Caco-2 (cell line): ENCODE measurements around the gene TCF3. TPM values are rescaled to one million over a fixed set of nuclear protein-coding genes. Genes with fewer than 3 reads are reported as not detected.

Source experiments
- BruUV-seq: library from RNA; stranded (reverse); fragments of 400-500 nt; replicated peaks from 2 replicates; lab custom pipeline; 2021; lab: Mats Ljungman, UMichigan
- CTCF ChIA-PET: fragments of 300-600 bp; sonication (Branson Sonifier 250); formaldehyde crosslinking; loops from one replicate; lab custom pipeline; 2022; ENCODE audit warnings: antibody characterized with exemption; lab: Charles Lee
- POLR2A ChIA-PET: fragments of 300-600 bp; sonication (Branson Sonifier 250); formaldehyde crosslinking; loops from one replicate; lab custom pipeline; 2022; ENCODE audit warnings: antibody characterized with exemption; lab: Charles Lee
- DNase-seq, 2 experiments: peaks; one replicate each; pipeline versions ENCODE4 v3.0.0 to v3.0.0-alpha.2; 2020 to 2022
- H3K27me3 ChIP-seq: replicated peaks from 2 replicates; pipeline ENCODE4 v1.6.0; 2011; ENCODE audit warnings: low read length; ENCODE audit not compliant: control insufficient read depth, insufficient read depth
- H3K36me3 ChIP-seq: 2 replicates; pipeline ENCODE4 v1.5.1; 2011; ENCODE audit warnings: low read length; ENCODE audit not compliant: control insufficient read depth, insufficient read depth
- H3K4me1 ChIP-seq: fragments of 250-450 bp; sonication (Bioruptor Pico); 2 replicates; pipeline ENCODE4 v1.5.1; 2020; ENCODE audit warnings: mild to moderate bottlenecking
- H3K4me3 ChIP-seq: 2 replicates; pipeline ENCODE4 v1.5.1; 2011; ENCODE audit warnings: low read depth, mild to moderate bottlenecking, control low read depth, low read length
- H3K9me3 ChIP-seq: fragments of 250-450 bp; sonication (Bioruptor Pico); 2 replicates; pipeline ENCODE4 v1.5.1; 2020; ENCODE audit warnings: mild to moderate bottlenecking, moderate library complexity
- H3K27ac Mint-ChIP-seq: one replicate; pipeline ENCODE4 v1.8.0; 2022; ENCODE audit warnings: mixed read lengths; ENCODE audit not compliant: unreplicated experiment
- H3K27me3 Mint-ChIP-seq: one replicate; pipeline ENCODE4 v1.8.0; 2022; ENCODE audit warnings: mixed read lengths; ENCODE audit not compliant: insufficient read depth, unreplicated experiment
- H3K36me3 Mint-ChIP-seq: one replicate; pipeline ENCODE4 v1.8.0; 2022; ENCODE audit warnings: mild to moderate bottlenecking, mixed read lengths; ENCODE audit not compliant: insufficient read depth, unreplicated experiment
- H3K4me1 Mint-ChIP-seq: one replicate; pipeline ENCODE4 v1.8.0; 2022; ENCODE audit warnings: low read depth, mixed read lengths; ENCODE audit not compliant: unreplicated experiment
- H3K4me3 Mint-ChIP-seq: one replicate; pipeline ENCODE4 v1.8.0; 2022; ENCODE audit warnings: mild to moderate bottlenecking, moderate library complexity, mixed read lengths; ENCODE audit not compliant: unreplicated experiment
- H3K9me3 Mint-ChIP-seq: one replicate; pipeline ENCODE4 v1.8.0; 2022; ENCODE audit warnings: mixed read lengths; ENCODE audit not compliant: unreplicated experiment
- CTCF ChIP-seq, 2 experiments: fragments of 200-600 bp in 1 of 2; IDR thresholded peaks; 1 replicate in 1 of 2; 2 replicates in 1 of 2; pipeline versions ENCODE4 v1.5.1 to v1.8.0; 2011 to 2022; ENCODE audit warnings: antibody characterized with exemption in 1 of 2, control low read depth in 1 of 2, inconsistent platforms in 1 of 2, low read depth in 1 of 2, low read length in 1 of 2, mild to moderate bottlenecking in 1 of 2, moderate library complexity in 1 of 2; ENCODE audit not compliant: insufficient read depth in 1 of 2, severe bottlenecking in 1 of 2, unreplicated experiment in 1 of 2
- intact Hi-C: fragments of 100-400 bp; cut with micrococcal nuclease; formaldehyde crosslinking; loops from one replicate; pipeline ENCODE4 v1.10.0; 2022; ENCODE audit not compliant: unreplicated experiment
- total RNA-seq: library from RNA; stranded (reverse); gene quantifications from 2 replicates; pipeline ENCODE4 v1.2.3, GENCODE V29; 2022

Gene TCF3
- total RNA-seq, 1 experiment from 2014 or later = 147 TPM

GRCh38 chr19:1618157-1619093, 34.0 kb downstream of the TCF3 start:
- H3K4me1 ChIP-seq = no peaks in the 10 kb centered on the region
- no peaks in the 10 kb centered on the region for H3K4me1 Mint-ChIP-seq

GRCh38 chr19:1616875-1617274, 35.5 kb downstream of the TCF3 start:
- Mint-ChIP-seq H3K9me3 (no peaks in the 10 kb centered on the region), H3K36me3 (peaks cover 67% of the 10 kb centered on the region), H3K27ac (no peak overlapping the region), H3K27me3 (no peaks in the 10 kb centered on the region), H3K4me1 (no peaks in the 10 kb centered on the region), H3K4me3 (no peak overlapping the region)
- Histone ChIP-seq H3K4me3 (no peak overlapping the region), H3K4me1 (no peaks in the 10 kb centered on the region), H3K27me3 (no peaks in the 10 kb centered on the region), H3K36me3 (no peaks in the 10 kb centered on the region; the same call in none of the 2 replicates), H3K9me3 (no peaks in the 10 kb centered on the region)
- no peak for TF ChIP-seq CTCF (IDR thresholded peaks at IDR 0.05; ENCODE audit: insufficient read depth in 1 of 2, low read depth in 1 of 2, low read length in 1 of 2, severe bottlenecking in 1 of 2, unreplicated experiment in 1 of 2)
- no peak for DNase-seq
- intact Hi-C loops = no loop called here
- CTCF ChIA-PET = no interaction called here
- BruUV-seq = no TSS peak
- POLR2A ChIA-PET = no interaction called here

More at GRCh38 chr19:1618157-1619093, 34.0 kb downstream of the TCF3 start:
- Mint-ChIP-seq H3K27ac (no peak overlapping the region), H3K4me3 (no peak overlapping the region), H3K36me3 (peaks cover 72% of the 10 kb centered on the region), H3K27me3 (no peaks in the 10 kb centered on the region), H3K9me3 (no peaks in the 10 kb centered on the region)
- no TSS peak for BruUV-seq
- Histone ChIP-seq H3K36me3 (no peaks in the 10 kb centered on the region; the same call in 1 of the 2 replicates), H3K9me3 (no peaks in the 10 kb centered on the region), H3K4me3 (no peak overlapping the region), H3K27me3 (no peaks in the 10 kb centered on the region)
- ChIA-PET POLR2A (interaction anchor here (0.6 kb wide), 1 partner anchor 16 kb away, joined by 3 read pairs; no protein-coding TSS in a partner anchor), CTCF (no interaction called here)
- peak in 1 of 2 experiments; percentile 62 for TF ChIP-seq CTCF (IDR thresholded peaks at IDR 0.05; ENCODE audit: insufficient read depth in 1 of 2, low read depth in 1 of 2, low read length in 1 of 2, severe bottlenecking in 1 of 2, unreplicated experiment in 1 of 2)
- intact Hi-C loops = no loop called here
- peak; percentile 59 to 60 for DNase-seq

GRCh38 chr19:1616396-1616795, 36.0 kb downstream of the TCF3 start:
- intact Hi-C loops = no loop called here
- Mint-ChIP-seq H3K9me3 (no peaks in the 10 kb centered on the region), H3K27ac (no peak overlapping the region), H3K4me1 (no peaks in the 10 kb centered on the region), H3K36me3 (peaks cover 71% of the 10 kb centered on the region), H3K4me3 (no peak overlapping the region), H3K27me3 (no peaks in the 10 kb centered on the region)
- no peak for DNase-seq
- ChIA-PET CTCF (no interaction called here), POLR2A (no interaction called here)
- Histone ChIP-seq H3K36me3 (no peaks in the 10 kb centered on the region; the same call in none of the 2 replicates), H3K4me1 (no peaks in the 10 kb centered on the region), H3K9me3 (no peaks in the 10 kb centered on the region), H3K4me3 (no peak overlapping the region), H3K27me3 (no peaks in the 10 kb centered on the region)
- BruUV-seq = no TSS peak
- TF ChIP-seq CTCF (IDR thresholded peaks at IDR 0.05; ENCODE audit: insufficient read depth in 1 of 2, low read depth in 1 of 2, low read length in 1 of 2, severe bottlenecking in 1 of 2, unreplicated experiment in 1 of 2) = no peak
